Transverse colon (tissue), 4 donors: ENCODE results near the gene RASGEF1C. TPM values are rescaled to one million over a fixed set of nuclear protein-coding genes. Genes with fewer than 3 reads are reported as not detected.

ENCODE experiments used
- DNase-seq: peaks from one replicate; pipeline ENCODE4 v3.0.0-alpha.2; 2019
- H3K27ac ChIP-seq, 4 donors: fragments of 200-600 bp; sonication (generic); 2 replicates each; pipeline ENCODE4 v1.5.1; 2016 to 2018; ENCODE audit warnings: inconsistent platforms in 4 of 4
- H3K27me3 ChIP-seq: fragments of 200-600 bp; sonication (generic); 2 replicates; pipeline ENCODE4 v1.5.1; 2017; ENCODE audit warnings: inconsistent platforms
- H3K36me3 ChIP-seq, 4 donors: fragments of 200-600 bp; sonication (generic); 2 replicates each; pipeline ENCODE4 v1.5.1; 2017 to 2019; ENCODE audit warnings: inconsistent platforms in 4 of 4
- H3K4me1 ChIP-seq, 4 donors: fragments of 200-600 bp; sonication (generic); 2 replicates each; pipeline ENCODE4 v1.5.1; 2017 to 2020; ENCODE audit warnings: inconsistent platforms in 4 of 4
- H3K4me3 ChIP-seq, 4 donors: fragments of 200-600 bp; sonication (generic); 1 replicate in 1 of 4; 2 replicates in 3 of 4; pipeline versions ENCODE4 v1.5.1 to v1.6.1; 2017 to 2019; ENCODE audit warnings: inconsistent platforms in 4 of 4
- H3K9me3 ChIP-seq, 2 donors: fragments of 200-600 bp; sonication (generic); 2 replicates each; pipeline ENCODE4 v1.5.1; 2017 to 2019; ENCODE audit warnings: inconsistent platforms in 2 of 2
- CTCF ChIP-seq, 5 experiments: fragments of 200-600 bp in 3 of 5; fragments of 450-650 bp in 2 of 5; sonication (generic) in 3 of 5; IDR thresholded peaks; 1 replicate in 2 of 5; 2 replicates in 3 of 5; pipeline ENCODE4 v1.5.1; 2016 to 2017; ENCODE audit warnings: antibody characterized with exemption in 5 of 5, inconsistent platforms in 3 of 5, mild to moderate bottlenecking in 2 of 5, moderate library complexity in 1 of 5
- EP300 ChIP-seq: sonication (generic); formaldehyde crosslinking; IDR thresholded peaks from one replicate; pipeline ENCODE4 v1.6.1; 2017; ENCODE audit warnings: antibody characterized with exemption, low read depth
- POLR2A ChIP-seq: fragments of 450-650 bp; IDR thresholded peaks from one replicate; pipeline ENCODE4 v1.6.1; 2016; ENCODE audit warnings: antibody characterized with exemption, mild to moderate bottlenecking, moderate library complexity
- POLR2AphosphoS5 ChIP-seq, 3 donors: sonication (generic); formaldehyde crosslinking; IDR thresholded peaks; one replicate each; pipeline ENCODE4 v1.6.1; 2016; ENCODE audit warnings: antibody characterized with exemption in 3 of 3
- WGBS, 2 donors: methylation state at CpG; one replicate each; pipeline ENCODE4 v1.1.5; 2018; ENCODE audit warnings: low coverage in 1 of 2; 5-methylcytosine and 5-hydroxymethylcytosine counted together
- in situ Hi-C, 4 donors: fragments of 200-750 bp; cut with MboI; loops; one replicate each; pipeline versions ENCODE4 v1.15.0 to v1.15.1; 2017; ENCODE audit warnings: low sequenced_read_pairs in 3 of 4, low pct_ligation_motif_present in 1 of 4, low pct_unique_long_range_greater_than_20kb in 1 of 4
- intact Hi-C: fragments of 100-400 bp; cut with DNase I; formaldehyde crosslinking; loops from one replicate; pipeline ENCODE4 v1.15.1; 2023; ENCODE audit warnings: low total_unique reads
- total RNA-seq, 4 donors: library from RNA; depleted of rRNA; stranded (reverse); fragments of >200 nt; gene quantifications; one replicate each; pipeline ENCODE4 v1.1.0, GENCODE V29; 2016

The RASGEF1C gene
- total RNA-seq, 4 donors from 2014 or later, result 0.14 to 3.0 TPM; not detected in 2

GRCh38 chr5:180137401-180138213 is 71.4 kb downstream of the RASGEF1C start:
- H3K9me3 ChIP-seq, result no peaks in the 10 kb centered on the region
- intact Hi-C loops, result no loop called here
- no peak overlapping the region for H3K4me3 ChIP-seq
- no peak overlapping the region for H3K27ac ChIP-seq
- H3K27me3 ChIP-seq, result no peaks in the 10 kb centered on the region
- H3K4me1 ChIP-seq, result no peaks in the 10 kb centered on the region
- TF ChIP-seq POLR2AphosphoS5 (IDR thresholded peaks at IDR 0.05) (no peak), EP300 (no peak), POLR2A (no peak), CTCF (IDR thresholded peaks at IDR 0.05) (no peak)
- 89% methylated on average over 24 of the region's 24 CpGs; no CpG with 5 or more reads in 1 of the 2 donors for WGBS, 2 donors
- H3K36me3 ChIP-seq, result no peaks in the 10 kb centered on the region
- DNase-seq, result peak; percentile 4
- in situ Hi-C loops, result no loop called here

- Histone ChIP-seq H3K36me3 (no peaks in the 10 kb centered on the region), H3K4me1 (no peaks in the 10 kb centered on the region), H3K27me3 (no peaks in the 10 kb centered on the region), H3K9me3 (no peaks in the 10 kb centered on the region), H3K4me3 (no peak overlapping the region), H3K27ac (no peak overlapping the region)
- intact Hi-C loops (no loop called here), in situ Hi-C loops (no loop called here)
- WGBS, 2 donors, result 89% methylated on average over 28 of the region's 38 CpGs; no CpG with 5 or more reads in 1 of the 2 donors
- no peak for DNase-seq
- TF ChIP-seq CTCF (IDR thresholded peaks at IDR 0.05) (no peak), POLR2A (no peak), EP300 (no peak), POLR2AphosphoS5 (IDR thresholded peaks at IDR 0.05) (no peak)
Measured at GRCh38 chr5:180136630-180137381, 72.2 kb downstream of the RASGEF1C start.

GRCh38 chr5:180135967-180136629 is 72.9 kb downstream of the RASGEF1C start:
- in situ Hi-C loops, result no loop called here
- Histone ChIP-seq H3K27ac (no peak overlapping the region), H3K36me3 (no peaks in the 10 kb centered on the region), H3K9me3 (no peaks in the 10 kb centered on the region), H3K4me3 (no peak overlapping the region), H3K27me3 (no peaks in the 10 kb centered on the region), H3K4me1 (no peaks in the 10 kb centered on the region)
- 92% methylated on average over 39 of the region's 43 CpGs; no CpG with 5 or more reads in 1 of the 2 donors for WGBS, 2 donors
- DNase-seq, result no peak
- no peak for TF ChIP-seq EP300
- no peak for TF ChIP-seq CTCF (IDR thresholded peaks at IDR 0.05)
- TF ChIP-seq POLR2AphosphoS5 (IDR thresholded peaks at IDR 0.05), result no peak
- intact Hi-C loops, result no loop called here
